ENCODE results near the gene TMPRSS15. TPM values are rescaled to one million over a fixed set of nuclear protein-coding genes. Genes with fewer than 3 reads are reported as not detected.

The TMPRSS15 gene
- total RNA-seq, 3 donors from 2014 or later = not detected

DNA sequence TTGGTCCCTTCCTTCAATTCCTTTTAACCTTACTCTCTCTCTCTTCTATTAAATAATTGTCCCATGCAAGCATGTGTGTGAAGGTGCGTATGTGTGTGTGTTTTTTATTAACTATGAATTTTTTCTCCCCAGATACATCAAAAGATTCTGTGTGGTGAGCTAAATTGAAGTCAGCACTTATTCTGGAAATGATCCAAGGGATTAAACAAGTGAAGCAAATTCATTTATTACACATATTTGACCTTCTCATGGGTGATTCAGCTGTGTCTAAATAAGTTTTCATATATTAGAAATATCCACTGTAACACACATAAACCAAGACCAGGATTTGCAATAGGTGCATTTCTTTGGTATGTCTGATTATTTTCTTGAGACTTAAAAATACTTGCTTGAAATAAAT is 134.7 kb downstream of the TMPRSS15 start:
- no peaks in the 10 kb centered on the region for H3K9me3 ChIP-seq
- ATAC-seq (no peak), DNase-seq (no peak)
- H3K4me1 ChIP-seq (ENCODE audit: low read depth) = no peaks in the 10 kb centered on the region
- intact Hi-C loops (cut with DNase I, micrococcal nuclease) = no loop called here
- H3K36me3 ChIP-seq (ENCODE audit: low read depth) = no peaks in the 10 kb centered on the region
- H3K4me3 ChIP-seq = no peak overlapping the region
- no peak for TF ChIP-seq CTCF (IDR thresholded peaks at IDR 0.05)

- DNase-seq (no peak), ATAC-seq (no peak)
- H3K4me1 ChIP-seq (ENCODE audit: low read depth) = no peaks in the 10 kb centered on the region
- no peaks in the 10 kb centered on the region for H3K9me3 ChIP-seq
- intact Hi-C loops (cut with DNase I, micrococcal nuclease) = no loop called here
- no peaks in the 10 kb centered on the region for H3K36me3 ChIP-seq (ENCODE audit: low read depth)
- no peak for TF ChIP-seq CTCF (IDR thresholded peaks at IDR 0.05)
- H3K4me3 ChIP-seq = no peak overlapping the region
These were observed 136.1 kb downstream of the TMPRSS15 start for GRCh38 chr21:18267496-18267895.

GRCh38 chr21:18265944-18266343 is 137.6 kb downstream of the TMPRSS15 start:
- H3K36me3 ChIP-seq (ENCODE audit: low read depth) = no peaks in the 10 kb centered on the region
- TF ChIP-seq CTCF (IDR thresholded peaks at IDR 0.05) = no peak
- H3K4me3 ChIP-seq = no peak overlapping the region
- no peak for ATAC-seq
- no peak for DNase-seq
- H3K4me1 ChIP-seq (ENCODE audit: low read depth) = no peaks in the 10 kb centered on the region
- no peaks in the 10 kb centered on the region for H3K9me3 ChIP-seq
- intact Hi-C loops (cut with DNase I, micrococcal nuclease) = no loop called here

DNA sequence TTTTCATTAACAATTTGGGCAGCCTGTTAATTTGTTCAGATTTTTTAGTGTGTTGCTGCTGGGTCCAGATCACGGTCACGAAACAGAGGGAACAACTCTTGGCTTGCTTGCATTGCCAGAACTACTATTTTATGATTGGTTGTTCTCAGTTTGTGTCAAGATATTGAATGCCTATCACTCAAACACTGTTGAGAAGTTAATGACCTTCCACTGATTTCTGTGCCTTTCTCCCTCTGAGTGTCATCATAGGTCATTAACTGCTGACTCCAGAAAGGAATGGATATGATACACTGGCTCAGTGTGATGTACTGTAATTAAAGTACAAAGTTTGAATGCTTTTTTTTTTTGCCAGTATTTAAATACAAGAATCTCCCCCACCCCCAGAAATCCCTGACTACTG is 149.8 kb downstream of the TMPRSS15 start:
- ATAC-seq (no peak), DNase-seq (no peak)
- Histone ChIP-seq H3K4me1 (ENCODE audit: low read depth) (no peaks in the 10 kb centered on the region), H3K36me3 (ENCODE audit: low read depth) (no peaks in the 10 kb centered on the region), H3K4me3 (no peak overlapping the region), H3K9me3 (no peaks in the 10 kb centered on the region)
- TF ChIP-seq CTCF (IDR thresholded peaks at IDR 0.05) = no peak
- intact Hi-C loops (cut with DNase I, micrococcal nuclease) = no loop called here

DNA sequence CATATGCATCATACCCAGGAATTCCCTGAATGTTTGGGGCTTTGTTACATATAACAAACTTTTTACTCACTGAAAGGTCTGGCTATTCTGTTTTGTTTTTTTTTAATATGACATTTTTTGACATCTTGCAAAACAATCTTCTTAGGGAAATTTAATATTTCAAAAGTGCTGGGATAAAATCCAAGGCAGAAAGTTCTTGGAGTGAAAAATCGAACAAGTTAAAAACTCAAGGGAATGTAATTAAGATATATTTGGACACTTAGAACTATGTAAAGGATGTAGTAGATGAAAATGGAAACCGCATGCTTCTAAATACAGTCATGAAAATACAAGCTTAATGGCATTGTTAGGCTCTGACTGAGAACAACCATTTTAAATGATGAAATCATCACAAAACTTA is 150.4 kb downstream of the TMPRSS15 start:
- ATAC-seq (no peak), DNase-seq (no peak)
- no peak for TF ChIP-seq CTCF (IDR thresholded peaks at IDR 0.05)
- H3K36me3 ChIP-seq (ENCODE audit: low read depth) = no peaks in the 10 kb centered on the region
- H3K4me1 ChIP-seq (ENCODE audit: low read depth) = no peaks in the 10 kb centered on the region
- H3K4me3 ChIP-seq = no peak overlapping the region
- intact Hi-C loops (cut with DNase I, micrococcal nuclease) = no loop called here
- no peaks in the 10 kb centered on the region for H3K9me3 ChIP-seq

GRCh38 chr21:18252680-18253079 is 150.9 kb downstream of the TMPRSS15 start:
- Histone ChIP-seq H3K4me3 (no peak overlapping the region), H3K36me3 (ENCODE audit: low read depth) (no peaks in the 10 kb centered on the region), H3K9me3 (no peaks in the 10 kb centered on the region), H3K4me1 (ENCODE audit: low read depth) (no peaks in the 10 kb centered on the region)
- ATAC-seq (no peak), DNase-seq (peak in 1 of 3 donors; percentile 15)
- TF ChIP-seq CTCF (IDR thresholded peaks at IDR 0.05) = no peak
- intact Hi-C loops (cut with DNase I, micrococcal nuclease) = no loop called here
